ENCODE measurements around the gene STAG2.
"Not testable (repeated sequence)": the region's sequence is repeated elsewhere in the genome, so short reads cannot be mapped to it uniquely, and the experiment has no call there.

Gene STAG2

GRCh38 chrX:124045109-124045508, 83.6 kb downstream of the STAG2 start:
- H3K4me3 ChIP-seq (replicated peaks; ENCODE audit: insufficient read depth, low read length) = no peak overlapping the region
- TF ChIP-seq SPI1 (IDR thresholded peaks at IDR 0.05; ENCODE audit: borderline replicate concordance, low read depth) = no peak
- no peak for TF ChIP-seq REST (IDR thresholded peaks at IDR 0.05; ENCODE audit: insufficient replicate concordance, low read depth)
- TF ChIP-seq POLR2AphosphoS5 (IDR thresholded peaks at IDR 0.05; ENCODE audit: low read depth) = no peak
- no peak for TF ChIP-seq GABPA (IDR thresholded peaks at IDR 0.05; ENCODE audit: low read depth)
- TF ChIP-seq CTCF (IDR thresholded peaks at IDR 0.05; ENCODE audit: insufficient read depth, low read length) = no peak
- no peak for DNase-seq (ENCODE audit: low read depth in 1 of 2, low spot score in 1 of 2)
- no peaks in the 10 kb centered on the region for H3K27me3 ChIP-seq (ENCODE audit: insufficient read depth, poor library complexity, severe bottlenecking)
- no peak overlapping the region for H3K27ac ChIP-seq (replicated peaks)

GRCh38 chrX:124084417-124084816, 122.9 kb downstream of the STAG2 start:
- H3K4me3 ChIP-seq (replicated peaks; ENCODE audit: insufficient read depth, low read length); H3K27ac ChIP-seq (replicated peaks); H3K27me3 ChIP-seq (ENCODE audit: insufficient read depth, poor library complexity, severe bottlenecking); DNase-seq (ENCODE audit: low read depth in 1 of 2, low spot score in 1 of 2): not testable (repeated sequence)

GRCh38 chrX:124085063-124085462, 123.6 kb downstream of the STAG2 start:
- TF ChIP-seq REST (IDR thresholded peaks at IDR 0.05; ENCODE audit: insufficient replicate concordance, low read depth) (no peak), SPI1 (IDR thresholded peaks at IDR 0.05; ENCODE audit: borderline replicate concordance, low read depth) (no peak), CTCF (IDR thresholded peaks at IDR 0.05; ENCODE audit: insufficient read depth, low read length) (no peak), POLR2AphosphoS5 (IDR thresholded peaks at IDR 0.05; ENCODE audit: low read depth) (no peak), GABPA (IDR thresholded peaks at IDR 0.05; ENCODE audit: low read depth) (no peak)
- H3K27me3 ChIP-seq (ENCODE audit: insufficient read depth, poor library complexity, severe bottlenecking) = no peaks in the 10 kb centered on the region
- H3K4me3 ChIP-seq (replicated peaks; ENCODE audit: insufficient read depth, low read length) = no peak overlapping the region
- no peak overlapping the region for H3K27ac ChIP-seq (replicated peaks)
- DNase-seq (ENCODE audit: low read depth in 1 of 2, low spot score in 1 of 2) = no peak

GRCh38 chrX:124086411-124086810, 124.9 kb downstream of the STAG2 start:
- DNase-seq (ENCODE audit: low read depth in 1 of 2, low spot score in 1 of 2) = no peak
- Histone ChIP-seq H3K4me3 (replicated peaks; ENCODE audit: insufficient read depth, low read length) (no peak overlapping the region), H3K27ac (replicated peaks) (no peak overlapping the region), H3K27me3 (ENCODE audit: insufficient read depth, poor library complexity, severe bottlenecking) (no peaks in the 10 kb centered on the region)
- TF ChIP-seq SPI1 (IDR thresholded peaks at IDR 0.05; ENCODE audit: borderline replicate concordance, low read depth) (no peak), CTCF (IDR thresholded peaks at IDR 0.05; ENCODE audit: insufficient read depth, low read length) (no peak), POLR2AphosphoS5 (IDR thresholded peaks at IDR 0.05; ENCODE audit: low read depth) (no peak), REST (IDR thresholded peaks at IDR 0.05; ENCODE audit: insufficient replicate concordance, low read depth) (no peak), GABPA (IDR thresholded peaks at IDR 0.05; ENCODE audit: low read depth) (no peak)
